GM23338 (cell line): Measurements from ENCODE around the gene MRPL28.

Source experiments
- CREB1 ChIP-seq: fragments of 250-450 bp; sonication (Bioruptor Pico); IDR thresholded peaks from 2 replicates; pipeline ENCODE4 v1.5.0; 2020; ENCODE audit warnings: low read depth, mild to moderate bottlenecking, moderate library complexity
- EZH2 ChIP-seq: fragments of 200-600 bp; sonication (generic); IDR thresholded peaks from one replicate; pipeline ENCODE4 v1.8.0; 2017; ENCODE audit warnings: antibody characterized with exemption, mild to moderate bottlenecking, low read depth; ENCODE audit not compliant: unreplicated experiment
- EZH2phosphoT487 ChIP-seq: fragments of 200-600 bp; sonication (generic); IDR thresholded peaks from one replicate; pipeline ENCODE4 v1.8.1; 2018; ENCODE audit warnings: antibody characterized with exemption; ENCODE audit not compliant: unreplicated experiment
- JUNB ChIP-seq: IDR thresholded peaks from one replicate; pipeline ENCODE4 v1.6.1; 2016; ENCODE audit warnings: antibody characterized with exemption; ENCODE audit not compliant: unreplicated experiment
- NANOG ChIP-seq: IDR thresholded peaks from 2 replicates; pipeline ENCODE4 v1.6.1; 2016; ENCODE audit warnings: antibody characterized with exemption, borderline replicate concordance
- POLR2AphosphoS5 ChIP-seq: IDR thresholded peaks from 2 replicates; pipeline ENCODE4 v1.6.1; 2016; ENCODE audit warnings: antibody characterized with exemption, low read depth
- STAT1 ChIP-seq: IDR thresholded peaks from one replicate; pipeline ENCODE4 v1.6.1; 2016; ENCODE audit warnings: antibody characterized with exemption; ENCODE audit not compliant: unreplicated experiment
- ZNF114 ChIP-seq: fragments of 250-450 bp; sonication (Bioruptor Pico); IDR thresholded peaks from 2 replicates; pipeline ENCODE4 v1.5.0; 2020; ENCODE audit warnings: mild to moderate bottlenecking, moderate library complexity
- ZNF331 ChIP-seq: fragments of 250-450 bp; sonication (Bioruptor Pico); IDR thresholded peaks from 2 replicates; pipeline ENCODE4 v1.5.0; 2020; ENCODE audit warnings: low read depth, mild to moderate bottlenecking, moderate library complexity
- TF ChIP-seq, protein P1 (sequence below), 2 experiments: fragments of 200-600 bp in 1 of 2; sonication (generic) in 1 of 2; conservative IDR thresholded peaks; 2 replicates each; pipeline versions ENCODE4 v1.5.1 to v1.6.1; 2016 to 2017; ENCODE audit warnings: antibody characterized with exemption in 2 of 2, low read depth in 2 of 2, mild to moderate bottlenecking in 2 of 2, moderate library complexity in 1 of 2
- TF ChIP-seq, protein P2 (sequence below): IDR thresholded peaks from 2 replicates; pipeline ENCODE4 v1.6.1; 2016; ENCODE audit warnings: antibody characterized with exemption
- TF ChIP-seq, protein P3 (sequence below): IDR thresholded peaks from one replicate; pipeline ENCODE4 v1.6.1; 2018; ENCODE audit warnings: antibody characterized with exemption; ENCODE audit not compliant: unreplicated experiment
- TF ChIP-seq, protein P4 (sequence below): fragments of 250-450 bp; sonication (Bioruptor Pico); IDR thresholded peaks from 2 replicates; pipeline ENCODE4 v1.5.0; 2020; ENCODE audit warnings: mild to moderate bottlenecking, moderate library complexity

DNA sequence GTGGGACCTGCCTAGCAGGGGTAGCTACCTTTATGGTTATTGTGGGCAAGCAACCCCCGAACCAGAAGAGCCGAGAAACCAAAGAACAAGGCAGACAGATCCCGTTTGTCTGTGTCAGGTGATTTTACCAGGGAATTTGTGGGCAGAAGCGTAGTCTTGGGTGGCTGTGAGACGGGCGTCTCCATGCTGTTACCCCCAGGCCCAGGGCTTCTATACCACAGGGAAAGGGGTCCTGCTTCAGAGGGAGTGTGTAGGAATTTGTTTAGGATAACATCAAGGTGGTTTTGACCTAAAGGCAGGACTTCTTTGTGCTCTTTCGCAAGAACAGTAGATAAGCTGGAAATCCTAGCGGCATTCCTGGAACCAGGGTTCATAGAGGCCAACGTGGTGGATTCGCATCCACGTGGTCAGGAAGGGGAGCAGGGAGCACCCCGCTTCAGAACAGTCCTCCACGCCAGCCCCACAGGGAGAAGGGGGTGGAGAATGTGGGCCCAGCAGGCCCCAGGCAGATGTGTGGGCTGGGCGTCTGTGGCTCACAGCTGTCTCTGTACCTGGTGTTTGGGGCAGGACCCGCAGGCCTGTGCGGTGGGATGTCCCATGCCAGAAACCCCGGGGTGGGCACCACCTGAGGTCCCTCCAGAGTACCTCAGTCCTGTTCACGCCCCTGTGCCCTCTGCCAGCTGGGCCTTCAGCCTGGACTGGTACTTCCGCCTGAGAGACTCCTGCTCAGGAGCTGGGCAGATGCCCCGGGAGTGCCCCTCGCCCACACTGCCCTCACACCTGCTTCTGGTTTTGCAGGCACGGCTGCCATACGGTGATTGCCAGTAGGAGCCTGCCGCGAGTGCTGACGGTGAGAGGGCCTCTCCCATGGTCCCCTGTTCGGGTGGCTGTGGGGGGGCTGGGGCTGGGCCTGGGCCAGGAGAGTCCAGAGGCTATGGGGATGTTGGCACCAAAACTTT lies 35.5 kb upstream of the MRPL28 start:
- TF ChIP-seq POLR2AphosphoS5 (no peak), EZH2 (no peak), ZNF331 (no peak), JUNB (no peak), CREB1 (CRISPR knock-in tag) (no peak), EZH2phosphoT487 (no peak), NANOG (no peak), STAT1 (no peak), ZNF114 (CRISPR knock-in tag) (no peak)
- TF ChIP-seq, protein P1, sequence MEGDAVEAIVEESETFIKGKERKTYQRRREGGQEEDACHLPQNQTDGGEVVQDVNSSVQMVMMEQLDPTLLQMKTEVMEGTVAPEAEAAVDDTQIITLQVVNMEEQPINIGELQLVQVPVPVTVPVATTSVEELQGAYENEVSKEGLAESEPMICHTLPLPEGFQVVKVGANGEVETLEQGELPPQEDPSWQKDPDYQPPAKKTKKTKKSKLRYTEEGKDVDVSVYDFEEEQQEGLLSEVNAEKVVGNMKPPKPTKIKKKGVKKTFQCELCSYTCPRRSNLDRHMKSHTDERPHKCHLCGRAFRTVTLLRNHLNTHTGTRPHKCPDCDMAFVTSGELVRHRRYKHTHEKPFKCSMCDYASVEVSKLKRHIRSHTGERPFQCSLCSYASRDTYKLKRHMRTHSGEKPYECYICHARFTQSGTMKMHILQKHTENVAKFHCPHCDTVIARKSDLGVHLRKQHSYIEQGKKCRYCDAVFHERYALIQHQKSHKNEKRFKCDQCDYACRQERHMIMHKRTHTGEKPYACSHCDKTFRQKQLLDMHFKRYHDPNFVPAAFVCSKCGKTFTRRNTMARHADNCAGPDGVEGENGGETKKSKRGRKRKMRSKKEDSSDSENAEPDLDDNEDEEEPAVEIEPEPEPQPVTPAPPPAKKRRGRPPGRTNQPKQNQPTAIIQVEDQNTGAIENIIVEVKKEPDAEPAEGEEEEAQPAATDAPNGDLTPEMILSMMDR (conservative IDR thresholded peaks at IDR 0.05; ENCODE audit: low read depth in 2 of 2) = no peak
- TF ChIP-seq, protein P2, sequence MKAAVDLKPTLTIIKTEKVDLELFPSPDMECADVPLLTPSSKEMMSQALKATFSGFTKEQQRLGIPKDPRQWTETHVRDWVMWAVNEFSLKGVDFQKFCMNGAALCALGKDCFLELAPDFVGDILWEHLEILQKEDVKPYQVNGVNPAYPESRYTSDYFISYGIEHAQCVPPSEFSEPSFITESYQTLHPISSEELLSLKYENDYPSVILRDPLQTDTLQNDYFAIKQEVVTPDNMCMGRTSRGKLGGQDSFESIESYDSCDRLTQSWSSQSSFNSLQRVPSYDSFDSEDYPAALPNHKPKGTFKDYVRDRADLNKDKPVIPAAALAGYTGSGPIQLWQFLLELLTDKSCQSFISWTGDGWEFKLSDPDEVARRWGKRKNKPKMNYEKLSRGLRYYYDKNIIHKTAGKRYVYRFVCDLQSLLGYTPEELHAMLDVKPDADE = no peak
- TF ChIP-seq, protein P3, sequence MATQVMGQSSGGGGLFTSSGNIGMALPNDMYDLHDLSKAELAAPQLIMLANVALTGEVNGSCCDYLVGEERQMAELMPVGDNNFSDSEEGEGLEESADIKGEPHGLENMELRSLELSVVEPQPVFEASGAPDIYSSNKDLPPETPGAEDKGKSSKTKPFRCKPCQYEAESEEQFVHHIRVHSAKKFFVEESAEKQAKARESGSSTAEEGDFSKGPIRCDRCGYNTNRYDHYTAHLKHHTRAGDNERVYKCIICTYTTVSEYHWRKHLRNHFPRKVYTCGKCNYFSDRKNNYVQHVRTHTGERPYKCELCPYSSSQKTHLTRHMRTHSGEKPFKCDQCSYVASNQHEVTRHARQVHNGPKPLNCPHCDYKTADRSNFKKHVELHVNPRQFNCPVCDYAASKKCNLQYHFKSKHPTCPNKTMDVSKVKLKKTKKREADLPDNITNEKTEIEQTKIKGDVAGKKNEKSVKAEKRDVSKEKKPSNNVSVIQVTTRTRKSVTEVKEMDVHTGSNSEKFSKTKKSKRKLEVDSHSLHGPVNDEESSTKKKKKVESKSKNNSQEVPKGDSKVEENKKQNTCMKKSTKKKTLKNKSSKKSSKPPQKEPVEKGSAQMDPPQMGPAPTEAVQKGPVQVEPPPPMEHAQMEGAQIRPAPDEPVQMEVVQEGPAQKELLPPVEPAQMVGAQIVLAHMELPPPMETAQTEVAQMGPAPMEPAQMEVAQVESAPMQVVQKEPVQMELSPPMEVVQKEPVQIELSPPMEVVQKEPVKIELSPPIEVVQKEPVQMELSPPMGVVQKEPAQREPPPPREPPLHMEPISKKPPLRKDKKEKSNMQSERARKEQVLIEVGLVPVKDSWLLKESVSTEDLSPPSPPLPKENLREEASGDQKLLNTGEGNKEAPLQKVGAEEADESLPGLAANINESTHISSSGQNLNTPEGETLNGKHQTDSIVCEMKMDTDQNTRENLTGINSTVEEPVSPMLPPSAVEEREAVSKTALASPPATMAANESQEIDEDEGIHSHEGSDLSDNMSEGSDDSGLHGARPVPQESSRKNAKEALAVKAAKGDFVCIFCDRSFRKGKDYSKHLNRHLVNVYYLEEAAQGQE = no peak
- TF ChIP-seq, protein P4, sequence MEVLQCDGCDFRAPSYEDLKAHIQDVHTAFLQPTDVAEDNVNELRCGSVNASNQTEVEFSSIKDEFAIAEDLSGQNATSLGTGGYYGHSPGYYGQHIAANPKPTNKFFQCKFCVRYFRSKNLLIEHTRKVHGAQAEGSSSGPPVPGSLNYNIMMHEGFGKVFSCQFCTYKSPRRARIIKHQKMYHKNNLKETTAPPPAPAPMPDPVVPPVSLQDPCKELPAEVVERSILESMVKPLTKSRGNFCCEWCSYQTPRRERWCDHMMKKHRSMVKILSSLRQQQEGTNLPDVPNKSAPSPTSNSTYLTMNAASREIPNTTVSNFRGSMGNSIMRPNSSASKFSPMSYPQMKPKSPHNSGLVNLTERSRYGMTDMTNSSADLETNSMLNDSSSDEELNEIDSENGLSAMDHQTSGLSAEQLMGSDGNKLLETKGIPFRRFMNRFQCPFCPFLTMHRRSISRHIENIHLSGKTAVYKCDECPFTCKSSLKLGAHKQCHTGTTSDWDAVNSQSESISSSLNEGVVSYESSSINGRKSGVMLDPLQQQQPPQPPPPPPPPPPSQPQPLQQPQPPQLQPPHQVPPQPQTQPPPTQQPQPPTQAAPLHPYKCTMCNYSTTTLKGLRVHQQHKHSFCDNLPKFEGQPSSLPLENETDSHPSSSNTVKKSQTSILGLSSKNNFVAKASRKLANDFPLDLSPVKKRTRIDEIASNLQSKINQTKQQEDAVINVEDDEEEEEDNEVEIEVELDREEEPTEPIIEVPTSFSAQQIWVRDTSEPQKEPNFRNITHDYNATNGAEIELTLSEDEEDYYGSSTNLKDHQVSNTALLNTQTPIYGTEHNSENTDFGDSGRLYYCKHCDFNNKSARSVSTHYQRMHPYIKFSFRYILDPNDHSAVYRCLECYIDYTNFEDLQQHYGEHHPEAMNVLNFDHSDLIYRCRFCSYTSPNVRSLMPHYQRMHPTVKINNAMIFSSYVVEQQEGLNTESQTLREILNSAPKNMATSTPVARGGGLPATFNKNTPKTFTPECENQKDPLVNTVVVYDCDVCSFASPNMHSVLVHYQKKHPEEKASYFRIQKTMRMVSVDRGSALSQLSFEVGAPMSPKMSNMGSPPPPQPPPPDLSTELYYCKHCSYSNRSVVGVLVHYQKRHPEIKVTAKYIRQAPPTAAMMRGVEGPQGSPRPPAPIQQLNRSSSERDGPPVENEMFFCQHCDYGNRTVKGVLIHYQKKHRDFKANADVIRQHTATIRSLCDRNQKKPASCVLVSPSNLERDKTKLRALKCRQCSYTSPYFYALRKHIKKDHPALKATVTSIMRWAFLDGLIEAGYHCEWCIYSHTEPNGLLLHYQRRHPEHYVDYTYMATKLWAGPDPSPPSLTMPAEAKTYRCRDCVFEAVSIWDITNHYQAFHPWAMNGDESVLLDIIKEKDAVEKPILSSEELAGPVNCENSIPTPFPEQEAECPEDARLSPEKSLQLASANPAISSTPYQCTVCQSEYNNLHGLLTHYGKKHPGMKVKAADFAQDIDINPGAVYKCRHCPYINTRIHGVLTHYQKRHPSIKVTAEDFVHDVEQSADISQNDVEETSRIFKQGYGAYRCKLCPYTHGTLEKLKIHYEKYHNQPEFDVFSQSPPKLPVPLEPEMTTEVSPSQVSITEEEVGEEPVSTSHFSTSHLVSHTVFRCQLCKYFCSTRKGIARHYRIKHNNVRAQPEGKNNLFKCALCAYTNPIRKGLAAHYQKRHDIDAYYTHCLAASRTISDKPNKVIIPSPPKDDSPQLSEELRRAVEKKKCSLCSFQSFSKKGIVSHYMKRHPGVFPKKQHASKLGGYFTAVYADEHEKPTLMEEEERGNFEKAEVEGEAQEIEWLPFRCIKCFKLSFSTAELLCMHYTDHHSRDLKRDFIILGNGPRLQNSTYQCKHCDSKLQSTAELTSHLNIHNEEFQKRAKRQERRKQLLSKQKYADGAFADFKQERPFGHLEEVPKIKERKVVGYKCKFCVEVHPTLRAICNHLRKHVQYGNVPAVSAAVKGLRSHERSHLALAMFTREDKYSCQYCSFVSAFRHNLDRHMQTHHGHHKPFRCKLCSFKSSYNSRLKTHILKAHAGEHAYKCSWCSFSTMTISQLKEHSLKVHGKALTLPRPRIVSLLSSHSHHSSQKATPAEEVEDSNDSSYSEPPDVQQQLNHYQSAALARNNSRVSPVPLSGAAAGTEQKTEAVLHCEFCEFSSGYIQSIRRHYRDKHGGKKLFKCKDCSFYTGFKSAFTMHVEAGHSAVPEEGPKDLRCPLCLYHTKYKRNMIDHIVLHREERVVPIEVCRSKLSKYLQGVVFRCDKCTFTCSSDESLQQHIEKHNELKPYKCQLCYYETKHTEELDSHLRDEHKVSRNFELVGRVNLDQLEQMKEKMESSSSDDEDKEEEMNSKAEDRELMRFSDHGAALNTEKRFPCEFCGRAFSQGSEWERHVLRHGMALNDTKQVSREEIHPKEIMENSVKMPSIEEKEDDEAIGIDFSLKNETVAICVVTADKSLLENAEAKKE (CRISPR knock-in tag) = no peak
